Cardiac muscle cell (in vitro differentiated cells and primary cell): ENCODE measurements around the gene C11orf58. TPM values are rescaled to one million over a fixed set of nuclear protein-coding genes. Genes with fewer than 3 reads are reported as not detected.

Source experiments
- DNase-seq, 2 donors: peaks; one replicate each; pipeline versions ENCODE4 v3.0.0 to v3.0.0-alpha.2; 2010 to 2017; ENCODE audit warnings: low read depth in 1 of 2, low spot score in 1 of 2
- H3K27ac ChIP-seq: fragments of 200-600 bp; sonication (generic); 2 replicates; pipeline ENCODE4 v1.5.1; 2016
- H3K27me3 ChIP-seq: fragments of 200-600 bp; sonication (generic); 2 replicates; pipeline ENCODE4 v1.6.0; 2016; ENCODE audit warnings: control low read depth
- H3K36me3 ChIP-seq: fragments of 200-600 bp; sonication (generic); 2 replicates; pipeline ENCODE4 v1.5.1; 2016; ENCODE audit warnings: control low read depth
- H3K4me1 ChIP-seq: fragments of 200-600 bp; sonication (generic); 2 replicates; pipeline ENCODE4 v1.8.1; 2017; ENCODE audit warnings: low read depth, mild to moderate bottlenecking, mixed run types
- H3K4me3 ChIP-seq: fragments of 200-600 bp; sonication (generic); 2 replicates; pipeline ENCODE4 v1.5.1; 2016; ENCODE audit warnings: mild to moderate bottlenecking
- H3K9me3 ChIP-seq: fragments of 200-600 bp; sonication (generic); 2 replicates; pipeline ENCODE4 v1.5.1; 2017; ENCODE audit warnings: low read depth, mild to moderate bottlenecking, control low read depth
- polyA plus RNA-seq: library from polyadenylated mRNA; unstranded; fragments of >200 nt; fragmentation: Nextera tagmentation; extraction: Ambion mirVana; gene quantifications from 2 replicates; pipeline ENCODE4 v1.2.1, GENCODE V29; 2016
- total RNA-seq: library from RNA; depleted of rRNA; stranded (reverse); fragments of >200 nt; gene quantifications from 2 replicates; pipeline ENCODE4 v1.2.3, GENCODE V29; 2016
- TF ChIP-seq, protein P1 (sequence below): IDR thresholded peaks from 2 replicates; pipeline ENCODE4 v1.5.1; 2012; ENCODE audit warnings: low read depth, mild to moderate bottlenecking, low read length

C11orf58 gene
- total and polyA plus RNA-seq, 2 experiments from 2014 or later: 157 to 232 TPM

DNA sequence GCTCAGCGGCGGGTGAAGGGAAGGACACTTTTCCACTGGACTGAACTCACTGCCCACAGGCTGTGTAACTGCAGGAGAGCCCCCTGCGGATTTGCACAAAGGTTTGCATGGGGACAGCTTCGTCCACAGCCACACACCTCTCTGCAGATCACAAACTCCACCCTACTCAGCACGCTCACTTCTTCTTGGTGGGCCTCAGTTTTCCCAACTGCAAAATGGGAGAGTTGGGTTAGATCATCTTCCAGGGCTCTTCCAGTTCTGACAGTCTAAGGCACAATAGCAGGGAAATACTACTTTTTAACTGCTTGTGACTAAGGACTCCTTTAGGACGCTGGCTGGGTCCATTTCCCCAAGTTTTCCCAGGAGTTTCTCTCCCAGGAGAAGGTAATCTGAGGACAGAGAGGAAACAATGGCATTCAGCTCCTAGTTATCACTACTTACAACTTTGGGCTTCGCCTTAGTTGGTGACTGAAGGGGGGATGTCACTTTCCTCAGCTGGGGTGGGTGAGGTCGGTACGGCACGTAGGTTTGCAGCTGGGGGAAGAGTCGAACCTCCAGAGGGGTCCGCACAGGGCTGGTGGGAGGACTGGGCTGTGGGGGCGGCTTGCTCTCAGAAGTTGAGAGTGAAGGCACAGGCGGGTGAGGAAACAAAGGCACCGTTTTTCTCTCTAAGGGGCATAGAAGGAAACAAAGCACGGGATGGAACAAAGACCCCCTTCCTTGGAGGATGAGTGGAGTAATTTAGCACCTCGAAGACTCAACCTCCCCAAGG lies 55.8 kb downstream of the C11orf58 start:
- H3K36me3 ChIP-seq: peaks cover 52% of the 10 kb centered on the region
- no peak overlapping the region for H3K27ac ChIP-seq
- H3K4me3 ChIP-seq: no peak overlapping the region
- no peaks in the 10 kb centered on the region for H3K27me3 ChIP-seq
- no peaks in the 10 kb centered on the region for H3K4me1 ChIP-seq
- no peak for DNase-seq
- no peaks in the 10 kb centered on the region for H3K9me3 ChIP-seq
- TF ChIP-seq, protein P1, sequence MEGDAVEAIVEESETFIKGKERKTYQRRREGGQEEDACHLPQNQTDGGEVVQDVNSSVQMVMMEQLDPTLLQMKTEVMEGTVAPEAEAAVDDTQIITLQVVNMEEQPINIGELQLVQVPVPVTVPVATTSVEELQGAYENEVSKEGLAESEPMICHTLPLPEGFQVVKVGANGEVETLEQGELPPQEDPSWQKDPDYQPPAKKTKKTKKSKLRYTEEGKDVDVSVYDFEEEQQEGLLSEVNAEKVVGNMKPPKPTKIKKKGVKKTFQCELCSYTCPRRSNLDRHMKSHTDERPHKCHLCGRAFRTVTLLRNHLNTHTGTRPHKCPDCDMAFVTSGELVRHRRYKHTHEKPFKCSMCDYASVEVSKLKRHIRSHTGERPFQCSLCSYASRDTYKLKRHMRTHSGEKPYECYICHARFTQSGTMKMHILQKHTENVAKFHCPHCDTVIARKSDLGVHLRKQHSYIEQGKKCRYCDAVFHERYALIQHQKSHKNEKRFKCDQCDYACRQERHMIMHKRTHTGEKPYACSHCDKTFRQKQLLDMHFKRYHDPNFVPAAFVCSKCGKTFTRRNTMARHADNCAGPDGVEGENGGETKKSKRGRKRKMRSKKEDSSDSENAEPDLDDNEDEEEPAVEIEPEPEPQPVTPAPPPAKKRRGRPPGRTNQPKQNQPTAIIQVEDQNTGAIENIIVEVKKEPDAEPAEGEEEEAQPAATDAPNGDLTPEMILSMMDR: no peak

DNA sequence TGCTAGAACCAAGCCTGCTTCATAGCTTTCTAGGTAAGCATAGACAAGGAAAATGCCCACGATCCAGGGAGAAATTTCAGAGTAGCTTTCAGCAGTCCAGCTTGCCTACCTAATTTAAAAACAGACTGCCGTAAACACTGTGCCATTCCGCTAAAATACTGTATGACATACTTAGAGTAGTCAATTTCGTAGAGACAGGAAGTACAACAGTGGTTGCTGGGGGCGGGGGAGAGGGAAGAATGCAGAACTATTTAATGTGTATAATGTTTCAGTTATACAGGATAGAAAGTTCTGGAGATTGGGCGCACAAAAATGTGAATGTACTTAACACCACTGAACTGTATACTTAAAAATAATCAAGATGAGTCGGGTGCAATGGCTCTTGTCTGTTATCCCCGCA lies 56.7 kb downstream of the C11orf58 start:
- TF ChIP-seq, protein P1: no peak
- H3K36me3 ChIP-seq: peaks cover 46% of the 10 kb centered on the region
- H3K9me3 ChIP-seq: no peaks in the 10 kb centered on the region
- H3K4me1 ChIP-seq: no peaks in the 10 kb centered on the region
- H3K4me3 ChIP-seq: no peak overlapping the region
- H3K27ac ChIP-seq: no peak overlapping the region
- H3K27me3 ChIP-seq: no peaks in the 10 kb centered on the region
- DNase-seq: no peak

DNA sequence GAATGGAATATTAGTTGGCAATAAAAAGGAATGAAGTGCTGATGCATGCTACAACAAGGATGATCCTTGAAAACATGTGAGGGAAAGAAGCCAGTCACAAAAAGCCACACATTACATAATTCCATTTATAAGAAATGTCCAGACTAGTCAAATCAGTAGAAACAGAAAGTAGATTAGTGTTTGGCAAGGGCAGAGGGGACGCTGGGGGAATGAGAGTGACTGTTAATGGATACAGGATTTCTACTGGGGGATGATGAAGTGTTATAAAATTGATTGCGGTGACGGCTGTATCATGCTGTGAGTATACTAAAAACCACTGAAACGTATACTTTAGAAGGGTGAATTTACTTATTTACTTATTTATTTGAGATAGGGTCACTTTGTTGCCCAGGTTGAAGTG lies 57.9 kb downstream of the C11orf58 start:
- Histone ChIP-seq H3K4me3 (no peak overlapping the region), H3K4me1 (peaks cover 3% of the 10 kb centered on the region), H3K36me3 (peaks cover 40% of the 10 kb centered on the region), H3K9me3 (no peaks in the 10 kb centered on the region), H3K27ac (no peak overlapping the region), H3K27me3 (no peaks in the 10 kb centered on the region)
- TF ChIP-seq, protein P1: no peak
- no peak for DNase-seq

DNA sequence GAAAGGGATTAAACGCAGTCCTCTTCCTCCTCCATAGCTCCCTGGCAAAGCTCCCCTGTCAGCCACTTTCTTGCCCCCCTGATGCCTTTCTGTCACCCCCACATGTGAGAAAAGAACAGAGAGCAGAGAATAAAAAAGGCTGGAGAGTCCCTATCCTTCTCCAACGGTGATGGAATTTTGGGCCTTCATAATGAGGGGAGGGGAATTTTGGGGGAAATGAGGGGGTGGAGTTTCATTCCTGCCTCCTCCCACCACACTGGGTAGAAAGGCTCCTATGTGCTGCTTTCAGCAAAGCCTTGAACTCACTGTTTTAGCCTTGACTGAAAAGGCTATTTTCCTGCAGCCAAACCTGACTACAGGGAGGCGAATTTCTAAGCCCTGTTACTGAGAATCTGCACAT lies 59.3 kb downstream of the C11orf58 start:
- TF ChIP-seq, protein P1: no peak

DNA sequence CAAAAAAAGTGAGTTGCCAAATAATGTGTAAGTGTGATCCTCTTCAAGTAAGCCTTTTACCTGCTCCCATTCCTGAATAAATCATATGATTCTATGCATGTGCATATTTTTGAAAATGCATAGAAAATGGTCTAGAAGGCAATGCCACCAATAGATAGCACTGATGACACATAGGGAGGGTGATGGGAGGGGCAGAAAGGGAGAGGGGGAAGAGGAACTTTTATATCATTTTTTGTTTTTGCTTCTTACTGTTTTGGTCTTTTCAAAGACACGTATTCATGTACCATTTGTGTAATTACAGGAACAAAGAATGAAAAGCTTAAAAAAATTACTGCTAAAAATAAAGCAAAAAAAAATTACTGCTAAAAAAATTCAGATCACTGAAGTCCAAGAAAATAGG lies 60.8 kb downstream of the C11orf58 start:
- H3K27ac ChIP-seq: no peak overlapping the region
- no peak overlapping the region for H3K4me3 ChIP-seq
- no peak for DNase-seq
- H3K9me3 ChIP-seq: no peaks in the 10 kb centered on the region
- no peaks in the 10 kb centered on the region for H3K27me3 ChIP-seq
- H3K36me3 ChIP-seq: peaks cover 28% of the 10 kb centered on the region
- TF ChIP-seq, protein P1: no peak
- H3K4me1 ChIP-seq: peaks cover 13% of the 10 kb centered on the region

More for the DNA sequence above, 59.3 kb downstream of the C11orf58 start:
- no peak for DNase-seq
- Histone ChIP-seq H3K27me3 (no peaks in the 10 kb centered on the region), H3K9me3 (no peaks in the 10 kb centered on the region), H3K27ac (peak overlapping the region; percentile 58), H3K4me3 (no peak overlapping the region), H3K4me1 (peaks cover 9% of the 10 kb centered on the region), H3K36me3 (peaks cover 34% of the 10 kb centered on the region)
